Measurements from ENCODE around the gene STYXL1.

- TF ChIP-seq POLR2A (IDR thresholded peaks at IDR 0.05), result no peak
- TF ChIP-seq, protein P1, sequence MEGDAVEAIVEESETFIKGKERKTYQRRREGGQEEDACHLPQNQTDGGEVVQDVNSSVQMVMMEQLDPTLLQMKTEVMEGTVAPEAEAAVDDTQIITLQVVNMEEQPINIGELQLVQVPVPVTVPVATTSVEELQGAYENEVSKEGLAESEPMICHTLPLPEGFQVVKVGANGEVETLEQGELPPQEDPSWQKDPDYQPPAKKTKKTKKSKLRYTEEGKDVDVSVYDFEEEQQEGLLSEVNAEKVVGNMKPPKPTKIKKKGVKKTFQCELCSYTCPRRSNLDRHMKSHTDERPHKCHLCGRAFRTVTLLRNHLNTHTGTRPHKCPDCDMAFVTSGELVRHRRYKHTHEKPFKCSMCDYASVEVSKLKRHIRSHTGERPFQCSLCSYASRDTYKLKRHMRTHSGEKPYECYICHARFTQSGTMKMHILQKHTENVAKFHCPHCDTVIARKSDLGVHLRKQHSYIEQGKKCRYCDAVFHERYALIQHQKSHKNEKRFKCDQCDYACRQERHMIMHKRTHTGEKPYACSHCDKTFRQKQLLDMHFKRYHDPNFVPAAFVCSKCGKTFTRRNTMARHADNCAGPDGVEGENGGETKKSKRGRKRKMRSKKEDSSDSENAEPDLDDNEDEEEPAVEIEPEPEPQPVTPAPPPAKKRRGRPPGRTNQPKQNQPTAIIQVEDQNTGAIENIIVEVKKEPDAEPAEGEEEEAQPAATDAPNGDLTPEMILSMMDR (IDR thresholded peaks at IDR 0.05), result no peak
Observed at GRCh38 chr7:76011442-76011861, 36.3 kb downstream of the STYXL1 start.
